ENCODE measurements around the gene NETO1. TPM values are rescaled to one million over a fixed set of nuclear protein-coding genes. Genes with fewer than 3 reads are reported as not detected.

NETO1 gene
- polyA plus RNA-seq, 1 of the 3 experiments (the other 2 are of a cell fraction) = not detected

DNA sequence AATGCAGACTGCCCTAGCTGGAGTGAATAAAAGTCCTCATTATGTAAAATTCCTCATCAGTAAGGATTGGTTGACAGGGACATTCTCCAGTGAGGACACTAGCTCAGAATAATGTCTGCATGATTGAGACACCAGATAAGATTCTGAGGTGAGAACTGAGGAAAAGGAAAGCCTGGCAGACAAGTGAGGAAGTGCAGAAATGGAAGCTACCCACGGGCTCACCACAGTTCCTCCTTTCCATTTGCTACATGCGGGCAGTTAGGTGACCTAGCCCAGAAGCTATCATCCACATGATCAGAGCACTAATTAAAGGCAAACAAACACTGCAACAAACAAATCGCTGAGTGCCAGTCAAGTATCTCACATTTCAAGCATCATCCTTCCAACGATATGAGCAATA is 27.7 kb downstream of the NETO1 start:
- Histone ChIP-seq H4K20me1 (ENCODE audit: insufficient read depth) (no peaks in the 10 kb centered on the region), H3K4me1 (ENCODE audit: control insufficient read depth in 1 of 2, insufficient read depth in 2 of 2, low read depth in 1 of 2, low read length in 1 of 2) (no peaks in the 10 kb centered on the region), H3K4me3 (ENCODE audit: low read depth in 2 of 2, low read length in 1 of 2) (no peak overlapping the region), H2AFZ (ENCODE audit: low read depth) (no peak overlapping the region), H3K27me3 (ENCODE audit: insufficient read depth) (no peaks in the 10 kb centered on the region), H3K27ac (ENCODE audit: low read depth in 2 of 2, low read length in 1 of 2) (no peak overlapping the region), H3K36me3 (replicated peaks in 1 of 2; ENCODE audit: control insufficient read depth in 1 of 2, insufficient read depth in 2 of 2, low read length in 1 of 2) (no peaks in the 10 kb centered on the region), H3K4me2 (no peak overlapping the region), H3K9me2 (no peaks in the 10 kb centered on the region), H3K9ac (no peak overlapping the region), H3K9me3 (no peaks in the 10 kb centered on the region), H3F3A (replicated peaks; ENCODE audit: insufficient read depth) (no peaks in the 10 kb centered on the region), H3K79me2 (ENCODE audit: insufficient read depth) (no peaks in the 10 kb centered on the region)
- ChIA-PET POLR2A (no interaction called here), CTCF (no interaction called here)
- no peak for DNase-seq
- TF ChIP-seq RXRA (IDR thresholded peaks at IDR 0.05; ENCODE audit: borderline replicate concordance, low read depth) (no peak), TCF12 (IDR thresholded peaks at IDR 0.05) (no peak), POLR2AphosphoS5 (IDR thresholded peaks at IDR 0.05; ENCODE audit: low read depth, low read length) (no peak)
- TF ChIP-seq, protein P1, sequence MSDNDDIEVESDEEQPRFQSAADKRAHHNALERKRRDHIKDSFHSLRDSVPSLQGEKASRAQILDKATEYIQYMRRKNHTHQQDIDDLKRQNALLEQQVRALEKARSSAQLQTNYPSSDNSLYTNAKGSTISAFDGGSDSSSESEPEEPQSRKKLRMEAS (IDR thresholded peaks at IDR 0.05; ENCODE audit: low read depth) = no peak
- TF ChIP-seq, protein P2, sequence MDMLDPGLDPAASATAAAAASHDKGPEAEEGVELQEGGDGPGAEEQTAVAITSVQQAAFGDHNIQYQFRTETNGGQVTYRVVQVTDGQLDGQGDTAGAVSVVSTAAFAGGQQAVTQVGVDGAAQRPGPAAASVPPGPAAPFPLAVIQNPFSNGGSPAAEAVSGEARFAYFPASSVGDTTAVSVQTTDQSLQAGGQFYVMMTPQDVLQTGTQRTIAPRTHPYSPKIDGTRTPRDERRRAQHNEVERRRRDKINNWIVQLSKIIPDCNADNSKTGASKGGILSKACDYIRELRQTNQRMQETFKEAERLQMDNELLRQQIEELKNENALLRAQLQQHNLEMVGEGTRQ (IDR thresholded peaks at IDR 0.05; ENCODE audit: borderline replicate concordance, low read depth, low read length) = no peak
- 5% methylated on average over 4 of the region's 4 CpGs for WGBS (ENCODE audit: low lambda C conversion rate)

DNA sequence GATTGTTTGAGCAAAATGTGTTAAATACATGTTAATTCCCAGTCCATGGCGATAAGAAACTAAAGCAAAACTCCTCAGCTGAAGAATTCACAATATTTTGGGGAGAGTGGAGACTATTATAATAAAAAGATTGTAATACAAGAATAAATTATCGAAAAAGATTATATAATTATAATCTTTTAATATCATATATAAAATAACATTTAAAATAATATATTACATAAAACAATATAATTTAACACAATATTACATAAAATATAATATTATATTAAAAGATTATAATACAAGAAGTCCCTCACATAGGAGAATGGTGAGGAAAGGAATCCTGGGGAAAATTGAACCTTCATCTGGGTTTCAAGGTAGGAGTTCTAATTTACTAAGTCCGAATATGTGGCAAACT is 33.1 kb downstream of the NETO1 start:
- Histone ChIP-seq H3K27me3 (ENCODE audit: insufficient read depth) (no peaks in the 10 kb centered on the region), H4K20me1 (ENCODE audit: insufficient read depth) (no peaks in the 10 kb centered on the region), H3K9me2 (no peaks in the 10 kb centered on the region), H3K4me2 (no peak overlapping the region), H3K4me1 (ENCODE audit: control insufficient read depth in 1 of 2, insufficient read depth in 2 of 2, low read depth in 1 of 2, low read length in 1 of 2) (no peaks in the 10 kb centered on the region), H3K36me3 (replicated peaks in 1 of 2; ENCODE audit: control insufficient read depth in 1 of 2, insufficient read depth in 2 of 2, low read length in 1 of 2) (no peaks in the 10 kb centered on the region), H3K27ac (ENCODE audit: low read depth in 2 of 2, low read length in 1 of 2) (no peak overlapping the region), H3K9me3 (no peaks in the 10 kb centered on the region), H3K4me3 (ENCODE audit: low read depth in 2 of 2, low read length in 1 of 2) (no peak overlapping the region), H3F3A (replicated peaks; ENCODE audit: insufficient read depth) (no peaks in the 10 kb centered on the region), H3K9ac (no peak overlapping the region), H2AFZ (ENCODE audit: low read depth) (no peak overlapping the region), H3K79me2 (ENCODE audit: insufficient read depth) (no peaks in the 10 kb centered on the region)
- DNase-seq = no peak
- WGBS (ENCODE audit: low lambda C conversion rate) = 5% methylated on average over 3 of the region's 3 CpGs
- ChIA-PET CTCF (no interaction called here), POLR2A (no interaction called here)
- TF ChIP-seq RXRA (IDR thresholded peaks at IDR 0.05; ENCODE audit: borderline replicate concordance, low read depth) (no peak), EZH2phosphoT487 (IDR thresholded peaks at IDR 0.05; ENCODE audit: borderline replicate concordance, low read depth) (no peak), ELF1 (IDR thresholded peaks at IDR 0.05) (no peak), MXI1 (IDR thresholded peaks at IDR 0.05; ENCODE audit: low read depth, low read length) (no peak), JUND (IDR thresholded peaks at IDR 0.05) (no peak), GATA2 (CRISPR knock-in tag; IDR thresholded peaks at IDR 0.05) (no peak), CHD2 (IDR thresholded peaks at IDR 0.05; ENCODE audit: low read length, partially characterized antibody) (no peak), RAD21 (IDR thresholded peaks at IDR 0.05; ENCODE audit: low read length) (no peak), MEF2A (IDR thresholded peaks at IDR 0.05; ENCODE audit: borderline replicate concordance, low read depth) (no peak), GABPA (IDR thresholded peaks at IDR 0.05; ENCODE audit: low read depth) (no peak), YY1 (IDR thresholded peaks at IDR 0.05; ENCODE audit: low read depth) (no peak)
- TF ChIP-seq, protein P3, sequence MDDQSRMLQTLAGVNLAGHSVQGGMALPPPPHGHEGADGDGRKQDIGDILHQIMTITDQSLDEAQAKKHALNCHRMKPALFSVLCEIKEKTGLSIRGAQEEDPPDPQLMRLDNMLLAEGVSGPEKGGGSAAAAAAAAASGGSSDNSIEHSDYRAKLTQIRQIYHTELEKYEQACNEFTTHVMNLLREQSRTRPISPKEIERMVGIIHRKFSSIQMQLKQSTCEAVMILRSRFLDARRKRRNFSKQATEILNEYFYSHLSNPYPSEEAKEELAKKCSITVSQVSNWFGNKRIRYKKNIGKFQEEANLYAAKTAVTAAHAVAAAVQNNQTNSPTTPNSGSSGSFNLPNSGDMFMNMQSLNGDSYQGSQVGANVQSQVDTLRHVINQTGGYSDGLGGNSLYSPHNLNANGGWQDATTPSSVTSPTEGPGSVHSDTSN (IDR thresholded peaks at IDR 0.05) = no peak
- TF ChIP-seq, protein P1 (IDR thresholded peaks at IDR 0.05; ENCODE audit: low read depth) = no peak
- TF ChIP-seq, protein P4, sequence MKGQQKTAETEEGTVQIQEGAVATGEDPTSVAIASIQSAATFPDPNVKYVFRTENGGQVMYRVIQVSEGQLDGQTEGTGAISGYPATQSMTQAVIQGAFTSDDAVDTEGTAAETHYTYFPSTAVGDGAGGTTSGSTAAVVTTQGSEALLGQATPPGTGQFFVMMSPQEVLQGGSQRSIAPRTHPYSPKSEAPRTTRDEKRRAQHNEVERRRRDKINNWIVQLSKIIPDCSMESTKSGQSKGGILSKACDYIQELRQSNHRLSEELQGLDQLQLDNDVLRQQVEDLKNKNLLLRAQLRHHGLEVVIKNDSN (IDR thresholded peaks at IDR 0.05; ENCODE audit: borderline replicate concordance, low read depth) = no peak
- TF ChIP-seq, protein P5, sequence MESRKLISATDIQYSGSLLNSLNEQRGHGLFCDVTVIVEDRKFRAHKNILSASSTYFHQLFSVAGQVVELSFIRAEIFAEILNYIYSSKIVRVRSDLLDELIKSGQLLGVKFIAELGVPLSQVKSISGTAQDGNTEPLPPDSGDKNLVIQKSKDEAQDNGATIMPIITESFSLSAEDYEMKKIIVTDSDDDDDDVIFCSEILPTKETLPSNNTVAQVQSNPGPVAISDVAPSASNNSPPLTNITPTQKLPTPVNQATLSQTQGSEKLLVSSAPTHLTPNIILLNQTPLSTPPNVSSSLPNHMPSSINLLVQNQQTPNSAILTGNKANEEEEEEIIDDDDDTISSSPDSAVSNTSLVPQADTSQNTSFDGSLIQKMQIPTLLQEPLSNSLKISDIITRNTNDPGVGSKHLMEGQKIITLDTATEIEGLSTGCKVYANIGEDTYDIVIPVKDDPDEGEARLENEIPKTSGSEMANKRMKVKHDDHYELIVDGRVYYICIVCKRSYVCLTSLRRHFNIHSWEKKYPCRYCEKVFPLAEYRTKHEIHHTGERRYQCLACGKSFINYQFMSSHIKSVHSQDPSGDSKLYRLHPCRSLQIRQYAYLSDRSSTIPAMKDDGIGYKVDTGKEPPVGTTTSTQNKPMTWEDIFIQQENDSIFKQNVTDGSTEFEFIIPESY (IDR thresholded peaks at IDR 0.05; ENCODE audit: borderline replicate concordance, low read depth) = no peak
